Measurements from ENCODE around the gene WASHC4. TPM values are rescaled to one million over a fixed set of nuclear protein-coding genes. Genes with fewer than 3 reads are reported as not detected.
"Not testable (repeated sequence)": the region's sequence is repeated elsewhere in the genome, so short reads cannot be mapped to it uniquely, and the experiment has no call there.

Gene WASHC4
- total and polyA plus RNA-seq, 2 donors from 2014 or later: 10.7 to 63.6 TPM

DNA sequence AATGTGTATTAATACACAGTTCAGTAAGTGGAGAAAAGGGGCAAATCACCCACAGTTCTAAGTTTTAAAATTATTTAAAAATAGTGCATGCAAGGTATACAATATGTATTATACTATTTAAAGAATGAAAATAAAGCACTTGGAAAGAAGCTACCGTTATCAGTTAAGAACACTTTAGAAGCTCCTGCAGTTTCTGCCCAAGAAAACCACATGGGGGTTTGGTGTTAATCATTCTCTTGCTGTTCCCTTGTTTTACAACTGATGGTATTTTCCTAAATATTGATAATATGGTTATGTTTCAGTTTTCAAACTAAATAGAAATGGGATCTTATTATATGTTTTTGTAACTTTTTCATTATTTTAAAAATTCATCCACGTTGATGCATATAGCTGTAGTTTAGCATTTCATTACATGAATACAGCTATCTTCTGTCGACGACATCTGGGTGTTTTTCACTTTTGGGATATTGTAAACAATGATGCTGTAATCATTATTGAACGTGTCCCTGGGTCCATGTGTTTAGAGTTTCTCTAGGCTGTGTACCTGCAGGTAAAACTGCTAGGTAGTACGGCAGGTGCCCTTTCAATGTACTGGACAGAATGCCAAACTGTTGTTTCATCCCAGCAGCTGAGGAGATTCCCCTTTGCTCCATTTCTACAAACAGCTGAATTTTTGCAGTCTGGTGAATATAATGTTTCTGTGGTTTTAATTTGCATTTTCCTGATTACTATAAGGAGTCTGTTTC lies 64.3 kb downstream of the WASHC4 start:
- Histone ChIP-seq H3K36me3 (ENCODE audit: control insufficient read depth in 2 of 3, insufficient read depth in 3 of 3, low read length in 3 of 3) (peaks cover 3 to 50% (median 16%) of the 10 kb centered on the region in 3 donors), H3K27ac (ENCODE audit: low read depth in 2 of 2, low read length in 2 of 2) (no peak overlapping the region), H3K9ac (ENCODE audit: low read length in 3 of 3) (no peak overlapping the region), H3K4me3 (ENCODE audit: low read length in 3 of 3) (no peak overlapping the region), H3K4me1 (ENCODE audit: control insufficient read depth in 2 of 3, insufficient read depth in 2 of 3, low read depth in 1 of 3, low read length in 3 of 3) (no peaks in the 10 kb centered on the region), H3K9me3 (ENCODE audit: control insufficient read depth in 2 of 3, insufficient read depth in 1 of 3, low read length in 3 of 3) (no peaks in the 10 kb centered on the region), H3K27me3 (ENCODE audit: control insufficient read depth, insufficient read depth, low read length) (no peaks in the 10 kb centered on the region)
- no peak for DNase-seq
- TF ChIP-seq, protein P1, sequence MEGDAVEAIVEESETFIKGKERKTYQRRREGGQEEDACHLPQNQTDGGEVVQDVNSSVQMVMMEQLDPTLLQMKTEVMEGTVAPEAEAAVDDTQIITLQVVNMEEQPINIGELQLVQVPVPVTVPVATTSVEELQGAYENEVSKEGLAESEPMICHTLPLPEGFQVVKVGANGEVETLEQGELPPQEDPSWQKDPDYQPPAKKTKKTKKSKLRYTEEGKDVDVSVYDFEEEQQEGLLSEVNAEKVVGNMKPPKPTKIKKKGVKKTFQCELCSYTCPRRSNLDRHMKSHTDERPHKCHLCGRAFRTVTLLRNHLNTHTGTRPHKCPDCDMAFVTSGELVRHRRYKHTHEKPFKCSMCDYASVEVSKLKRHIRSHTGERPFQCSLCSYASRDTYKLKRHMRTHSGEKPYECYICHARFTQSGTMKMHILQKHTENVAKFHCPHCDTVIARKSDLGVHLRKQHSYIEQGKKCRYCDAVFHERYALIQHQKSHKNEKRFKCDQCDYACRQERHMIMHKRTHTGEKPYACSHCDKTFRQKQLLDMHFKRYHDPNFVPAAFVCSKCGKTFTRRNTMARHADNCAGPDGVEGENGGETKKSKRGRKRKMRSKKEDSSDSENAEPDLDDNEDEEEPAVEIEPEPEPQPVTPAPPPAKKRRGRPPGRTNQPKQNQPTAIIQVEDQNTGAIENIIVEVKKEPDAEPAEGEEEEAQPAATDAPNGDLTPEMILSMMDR (IDR thresholded peaks at IDR 0.05; ENCODE audit: borderline replicate concordance, extremely low read depth, insufficient read depth): no peak
- intact Hi-C loops (cut with DNase I): no loop called here
- no peak for FAIRE-seq

DNA sequence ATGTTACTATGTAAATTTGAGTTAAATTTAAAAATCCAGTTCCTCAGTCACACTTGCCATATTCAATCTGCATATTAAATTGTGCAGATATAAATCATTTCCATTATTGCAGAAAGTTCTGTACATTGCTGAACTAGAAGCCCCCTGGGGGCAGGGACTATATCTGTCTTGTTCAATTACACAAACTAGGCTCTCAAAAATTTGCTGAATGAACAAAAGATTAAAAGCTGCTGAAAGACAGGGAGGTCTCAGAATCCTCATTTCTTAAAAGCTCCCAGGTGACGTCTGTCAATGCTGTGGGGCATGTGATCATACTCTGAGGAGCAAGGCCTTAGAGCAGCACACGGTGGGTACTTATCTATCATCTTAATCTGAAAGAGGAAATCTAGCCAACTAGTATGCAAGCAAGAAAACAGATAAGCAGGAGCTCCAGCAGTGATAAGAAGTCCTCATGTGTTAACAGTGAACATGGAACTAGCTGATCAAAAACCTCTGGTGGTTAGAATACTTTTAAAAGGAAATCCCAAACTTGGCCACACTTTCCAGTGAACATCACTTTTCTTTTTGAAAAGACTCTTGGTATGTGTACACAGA lies 68.0 kb downstream of the WASHC4 start:
- Histone ChIP-seq H3K4me1 (ENCODE audit: control insufficient read depth in 2 of 3, insufficient read depth in 2 of 3, low read depth in 1 of 3, low read length in 3 of 3) (no peaks in the 10 kb centered on the region), H3K9me3 (ENCODE audit: control insufficient read depth in 2 of 3, insufficient read depth in 1 of 3, low read length in 3 of 3) (no peaks in the 10 kb centered on the region), H3K27ac (ENCODE audit: low read depth in 2 of 2, low read length in 2 of 2) (no peak overlapping the region), H3K36me3 (ENCODE audit: control insufficient read depth in 2 of 3, insufficient read depth in 3 of 3, low read length in 3 of 3) (peaks cover 3 to 30% (median 7%) of the 10 kb centered on the region in 3 donors), H3K9ac (ENCODE audit: low read length in 3 of 3) (no peak overlapping the region), H3K27me3 (ENCODE audit: control insufficient read depth, insufficient read depth, low read length) (no peaks in the 10 kb centered on the region), H3K4me3 (ENCODE audit: low read length in 3 of 3) (no peak overlapping the region)
- intact Hi-C loops (cut with DNase I): no loop called here
- TF ChIP-seq, protein P1 (IDR thresholded peaks at IDR 0.05; ENCODE audit: borderline replicate concordance, extremely low read depth, insufficient read depth): no peak
- FAIRE-seq (no peak), DNase-seq (no peak)

DNA sequence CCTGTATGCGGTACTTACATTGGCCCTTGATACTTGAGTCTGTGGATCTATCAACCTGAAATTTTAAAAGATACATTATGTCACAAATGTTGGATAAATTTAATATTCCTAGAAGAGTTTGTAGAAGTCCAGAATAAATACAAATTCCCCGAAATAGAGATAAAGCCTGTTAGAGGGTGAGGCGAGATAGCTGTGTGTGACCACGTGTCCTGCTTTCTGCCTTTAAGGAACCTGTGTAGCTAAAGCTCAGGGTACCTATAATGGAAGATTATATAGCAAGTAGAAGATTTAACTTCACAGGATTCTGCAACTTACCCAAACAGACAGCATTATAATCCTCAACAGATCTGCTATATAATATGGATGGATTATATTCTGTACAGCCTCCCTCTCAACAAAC lies 69.7 kb downstream of the WASHC4 start:
- no peaks in the 10 kb centered on the region for H3K27me3 ChIP-seq (ENCODE audit: control insufficient read depth, insufficient read depth, low read length)
- H3K36me3 ChIP-seq (ENCODE audit: control insufficient read depth in 2 of 3, insufficient read depth in 3 of 3, low read length in 3 of 3): peaks cover 3 to 25% (median 5%) of the 10 kb centered on the region in 3 donors
- no peak overlapping the region for H3K9ac ChIP-seq (ENCODE audit: low read length in 3 of 3)
- intact Hi-C loops (cut with DNase I): no loop called here
- no peak overlapping the region for H3K27ac ChIP-seq (ENCODE audit: low read depth in 2 of 2, low read length in 2 of 2)
- DNase-seq (no peak), FAIRE-seq (no peak)
- H3K9me3 ChIP-seq (ENCODE audit: control insufficient read depth in 2 of 3, insufficient read depth in 1 of 3, low read length in 3 of 3): no peaks in the 10 kb centered on the region
- no peaks in the 10 kb centered on the region for H3K4me1 ChIP-seq (ENCODE audit: control insufficient read depth in 2 of 3, insufficient read depth in 2 of 3, low read depth in 1 of 3, low read length in 3 of 3)
- TF ChIP-seq, protein P1 (IDR thresholded peaks at IDR 0.05; ENCODE audit: borderline replicate concordance, extremely low read depth, insufficient read depth): no peak
- H3K4me3 ChIP-seq (ENCODE audit: low read length in 3 of 3): no peak overlapping the region

DNA sequence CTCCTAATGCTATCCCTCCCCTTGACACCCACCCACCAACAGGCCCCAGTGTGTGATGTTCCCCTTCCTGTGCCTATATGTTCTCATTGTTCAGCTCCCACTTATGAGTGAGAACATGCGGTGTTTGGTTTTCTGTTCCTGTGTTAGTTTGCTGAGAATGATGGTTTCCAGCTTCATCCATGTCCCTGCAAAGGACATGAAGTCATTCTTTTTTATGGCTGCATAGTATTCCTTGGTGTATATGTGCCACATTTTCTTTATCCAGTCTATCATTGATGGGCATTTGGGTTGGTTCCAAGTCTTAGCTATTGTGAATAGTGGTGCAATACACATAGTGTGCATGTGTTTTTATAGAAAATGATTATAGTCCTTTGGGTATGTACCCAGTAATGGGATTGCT lies 71.6 kb downstream of the WASHC4 start:
- H3K4me3 ChIP-seq (ENCODE audit: low read length in 3 of 3); H3K9ac ChIP-seq (ENCODE audit: low read length in 3 of 3); H3K9me3 ChIP-seq (ENCODE audit: control insufficient read depth in 2 of 3, insufficient read depth in 1 of 3, low read length in 3 of 3); FAIRE-seq; intact Hi-C loops (cut with DNase I); H3K27me3 ChIP-seq (ENCODE audit: control insufficient read depth, insufficient read depth, low read length); DNase-seq; H3K4me1 ChIP-seq (ENCODE audit: control insufficient read depth in 2 of 3, insufficient read depth in 2 of 3, low read depth in 1 of 3, low read length in 3 of 3); H3K27ac ChIP-seq (ENCODE audit: low read depth in 2 of 2, low read length in 2 of 2): not testable (repeated sequence)
- peaks cover 2 to 22% (median 4%) of the 10 kb centered on the region in 3 donors for H3K36me3 ChIP-seq (ENCODE audit: control insufficient read depth in 2 of 3, insufficient read depth in 3 of 3, low read length in 3 of 3)

DNA sequence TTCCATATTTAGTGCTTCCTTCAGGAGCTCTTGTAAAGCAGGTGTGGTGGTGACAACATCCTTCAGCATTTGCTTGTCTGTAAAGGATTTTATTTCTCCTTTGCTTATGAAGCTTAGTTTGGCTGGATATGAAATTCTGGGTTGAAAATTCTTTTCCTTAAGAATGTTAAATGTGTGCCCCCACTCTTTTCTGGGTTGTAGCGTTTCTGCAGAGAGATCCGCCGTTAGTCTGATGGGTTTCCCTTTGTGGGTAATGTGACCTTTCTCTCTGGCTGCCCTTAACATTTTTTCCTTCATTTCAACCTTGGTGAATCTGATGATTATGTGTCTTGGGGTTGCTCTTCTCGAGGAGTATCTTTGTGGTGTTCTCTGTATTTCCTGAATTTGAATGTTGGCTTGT lies 75.9 kb downstream of the WASHC4 start:
- intact Hi-C loops (cut with DNase I); H3K9ac ChIP-seq (ENCODE audit: low read length in 3 of 3); FAIRE-seq; H3K4me3 ChIP-seq (ENCODE audit: low read length in 3 of 3); H3K27ac ChIP-seq (ENCODE audit: low read depth in 2 of 2, low read length in 2 of 2); H3K9me3 ChIP-seq (ENCODE audit: control insufficient read depth in 2 of 3, insufficient read depth in 1 of 3, low read length in 3 of 3); H3K27me3 ChIP-seq (ENCODE audit: control insufficient read depth, insufficient read depth, low read length); H3K4me1 ChIP-seq (ENCODE audit: control insufficient read depth in 2 of 3, insufficient read depth in 2 of 3, low read depth in 1 of 3, low read length in 3 of 3); DNase-seq: not testable (repeated sequence)
- H3K36me3 ChIP-seq (ENCODE audit: control insufficient read depth in 2 of 3, insufficient read depth in 3 of 3, low read length in 3 of 3): peaks cover 12 to 16% (median 14%) of the 10 kb centered on the region in 3 donors

DNA sequence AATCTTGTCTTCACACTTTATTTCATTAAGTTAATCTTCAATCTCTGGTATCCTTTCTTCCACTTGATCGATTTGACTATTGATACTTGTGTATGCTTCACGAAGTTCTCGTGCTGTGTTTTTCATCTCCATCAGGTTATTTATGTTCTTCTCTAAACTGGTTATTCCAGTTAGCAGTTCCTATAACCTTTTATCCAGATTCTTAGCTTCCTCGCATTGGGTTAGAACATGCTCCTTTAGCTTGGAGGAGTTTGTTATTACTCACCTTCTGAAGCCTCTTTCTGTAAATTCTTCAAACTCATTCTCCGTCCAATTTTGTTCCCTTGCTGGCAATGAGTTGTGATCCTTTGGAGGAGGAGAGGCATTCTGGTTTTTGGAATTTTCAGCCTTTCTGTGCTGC lies 76.4 kb downstream of the WASHC4 start:
- H3K9ac ChIP-seq (ENCODE audit: low read length in 3 of 3); H3K27ac ChIP-seq (ENCODE audit: low read depth in 2 of 2, low read length in 2 of 2); H3K9me3 ChIP-seq (ENCODE audit: control insufficient read depth in 2 of 3, insufficient read depth in 1 of 3, low read length in 3 of 3); DNase-seq; FAIRE-seq; H3K4me3 ChIP-seq (ENCODE audit: low read length in 3 of 3); intact Hi-C loops (cut with DNase I); H3K27me3 ChIP-seq (ENCODE audit: control insufficient read depth, insufficient read depth, low read length); H3K4me1 ChIP-seq (ENCODE audit: control insufficient read depth in 2 of 3, insufficient read depth in 2 of 3, low read depth in 1 of 3, low read length in 3 of 3): not testable (repeated sequence)
- peaks cover 14 to 18% (median 16%) of the 10 kb centered on the region in 3 donors for H3K36me3 ChIP-seq (ENCODE audit: control insufficient read depth in 2 of 3, insufficient read depth in 3 of 3, low read length in 3 of 3)

All from kidney (tissue), 14 donors.